HG03457 (cell line): Measurements from ENCODE around the gene CDH1.
"Not testable (repeated sequence)": the region's sequence is repeated elsewhere in the genome, so short reads cannot be mapped to it uniquely, and the experiment has no call there.

Source experiments
- ATAC-seq: cut with Tn5 transposase; IDR thresholded peaks from one replicate; pipeline ENCODE4 v1.9.1; 2021; ENCODE audit warnings: moderate number of reproducible peaks; ENCODE audit not compliant: unreplicated experiment

Gene CDH1

GRCh38 chr16:68786685-68787418, 49.8 kb downstream of the CDH1 start:
- no peak for ATAC-seq

GRCh38 chr16:68787419-68787807, 50.3 kb downstream of the CDH1 start:
- not testable (repeated sequence) for ATAC-seq

GRCh38 chr16:68790130-68790761, 53.2 kb downstream of the CDH1 start:
- ATAC-seq: no peak

GRCh38 chr16:68790944-68791343, 53.9 kb downstream of the CDH1 start:
- ATAC-seq: no peak

- ATAC-seq: no peak
Measured at GRCh38 chr16:68792465-68793324, 55.6 kb downstream of the CDH1 start.

GRCh38 chr16:68793401-68793857, 56.3 kb downstream of the CDH1 start:
- no peak for ATAC-seq

- ATAC-seq: no peak
Measured at GRCh38 chr16:68798398-68798797, 61.3 kb downstream of the CDH1 start.

GRCh38 chr16:68800257-68800875, 63.3 kb downstream of the CDH1 start:
- no peak for ATAC-seq

GRCh38 chr16:68802190-68802589, 65.1 kb downstream of the CDH1 start:
- ATAC-seq: no peak

GRCh38 chr16:68806422-68806821, 69.3 kb downstream of the CDH1 start:
- ATAC-seq: no peak

GRCh38 chr16:68806981-68807380, 69.9 kb downstream of the CDH1 start:
- ATAC-seq: no peak

- no peak for ATAC-seq
Measured at GRCh38 chr16:68814516-68814915, 77.4 kb downstream of the CDH1 start.

GRCh38 chr16:68823401-68824135, 86.5 kb downstream of the CDH1 start:
- ATAC-seq: no peak

GRCh38 chr16:68825427-68825826, 88.3 kb downstream of the CDH1 start:
- ATAC-seq: no peak

GRCh38 chr16:68826652-68827051, 89.6 kb downstream of the CDH1 start:
- no peak for ATAC-seq

- no peak for ATAC-seq
Measured at GRCh38 chr16:68833251-68833650, 96.2 kb downstream of the CDH1 start.

- ATAC-seq: no peak
Measured at GRCh38 chr16:68834550-68834949, 97.5 kb downstream of the CDH1 start.

- no peak for ATAC-seq
Measured at GRCh38 chr16:68835970-68836369, 98.9 kb downstream of the CDH1 start.

- ATAC-seq: no peak
Measured at GRCh38 chr16:68839831-68840230, 102.7 kb downstream of the CDH1 start.

GRCh38 chr16:68842964-68843481, 105.9 kb downstream of the CDH1 start:
- ATAC-seq: not testable (repeated sequence)
